GM23338 (cell line): ENCODE measurements around the gene SYNGR3. TPM values are rescaled to one million over a fixed set of nuclear protein-coding genes. Genes with fewer than 3 reads are reported as not detected.

Source experiments
- ATAC-seq: fragments of 200-7000 bp; cut with Tn5 transposase; 3 replicates; pipeline ENCODE4 v1.9.1; 2020
- DNase-seq: peaks from one replicate; pipeline ENCODE4 v3.0.0-alpha.2; 2015; ENCODE audit warnings: low spot score
- H2AFZ ChIP-seq: fragments of 200-600 bp; sonication (generic); 2 replicates; pipeline ENCODE4 v1.8.0; 2016; ENCODE audit warnings: antibody characterized with exemption, mild to moderate bottlenecking, moderate library complexity
- H3F3A ChIP-seq: fragments of 200-600 bp; sonication (generic); replicated peaks from 2 replicates; pipeline ENCODE4 v1.8.0; 2017; ENCODE audit warnings: antibody characterized with exemption, mixed run types, low read depth
- H3K27ac ChIP-seq: fragments of 200-600 bp; sonication (generic); 2 replicates; pipeline ENCODE4 v1.6.1; 2016; ENCODE audit warnings: low read depth
- H3K27me3 ChIP-seq: fragments of 200-600 bp; sonication (generic); 2 replicates; pipeline ENCODE4 v1.8.0; 2016; ENCODE audit warnings: mild to moderate bottlenecking, mixed run types, moderate library complexity; ENCODE audit not compliant: insufficient read depth
- H3K36me3 ChIP-seq: fragments of 200-600 bp; sonication (generic); 2 replicates; pipeline ENCODE4 v1.8.0; 2016; ENCODE audit warnings: mild to moderate bottlenecking; ENCODE audit not compliant: insufficient read depth
- H3K4me1 ChIP-seq: fragments of 200-600 bp; sonication (generic); 2 replicates; pipeline ENCODE4 v1.8.0; 2016; ENCODE audit warnings: mild to moderate bottlenecking, moderate library complexity; ENCODE audit not compliant: insufficient read depth
- H3K4me2 ChIP-seq: fragments of 200-600 bp; sonication (generic); 2 replicates; pipeline ENCODE4 v1.7.1; 2017; ENCODE audit warnings: mixed run types
- H3K4me3 ChIP-seq: fragments of 200-600 bp; sonication (generic); 2 replicates; pipeline ENCODE4 v1.6.1; 2016; ENCODE audit warnings: mixed run types
- H3K79me2 ChIP-seq: fragments of 200-600 bp; sonication (generic); replicated peaks from 2 replicates; pipeline ENCODE4 v1.8.0; 2017; ENCODE audit warnings: mild to moderate bottlenecking; ENCODE audit not compliant: insufficient read depth
- H3K9me2 ChIP-seq: fragments of 200-600 bp; sonication (generic); 2 replicates; pipeline ENCODE4 v1.8.0; 2017; ENCODE audit not compliant: insufficient read depth
- H4K20me1 ChIP-seq: fragments of 200-600 bp; sonication (generic); replicated peaks from 2 replicates; pipeline ENCODE4 v1.8.0; 2017; ENCODE audit warnings: mild to moderate bottlenecking; ENCODE audit not compliant: insufficient read depth
- H3K27ac Mint-ChIP-seq: 2 replicates; pipeline ENCODE4 v1.8.0; 2020; ENCODE audit warnings: inconsistent platforms, mild to moderate bottlenecking, moderate library complexity, mixed read lengths
- H3K27me3 Mint-ChIP-seq: 3 replicates; pipeline ENCODE4 v1.8.0; 2022; ENCODE audit warnings: low read depth, mild to moderate bottlenecking, moderate library complexity, mixed read lengths, inconsistent platforms; ENCODE audit not compliant: insufficient read depth, poor library complexity
- H3K36me3 Mint-ChIP-seq: 3 replicates; pipeline ENCODE4 v1.8.0; 2021; ENCODE audit warnings: low read depth, mild to moderate bottlenecking, inconsistent platforms, moderate library complexity, mixed read lengths
- H3K4me1 Mint-ChIP-seq: 3 replicates; pipeline ENCODE4 v1.8.0; 2020; ENCODE audit warnings: mild to moderate bottlenecking, inconsistent platforms, mixed read lengths
- H3K4me3 Mint-ChIP-seq: 3 replicates; pipeline ENCODE4 v1.8.0; 2021; ENCODE audit warnings: moderate library complexity, mild to moderate bottlenecking, inconsistent platforms, mixed read lengths
- H3K9me3 Mint-ChIP-seq: 3 replicates; pipeline ENCODE4 v1.8.0; 2020; ENCODE audit warnings: moderate library complexity, mild to moderate bottlenecking, inconsistent platforms, mixed read lengths
- CREB1 ChIP-seq: fragments of 250-450 bp; sonication (Bioruptor Pico); IDR thresholded peaks from 2 replicates; pipeline ENCODE4 v1.5.0; 2020; ENCODE audit warnings: low read depth, mild to moderate bottlenecking, moderate library complexity
- EZH2 ChIP-seq: fragments of 200-600 bp; sonication (generic); IDR thresholded peaks from one replicate; pipeline ENCODE4 v1.8.0; 2017; ENCODE audit warnings: antibody characterized with exemption, mild to moderate bottlenecking, low read depth; ENCODE audit not compliant: unreplicated experiment
- EZH2phosphoT487 ChIP-seq: fragments of 200-600 bp; sonication (generic); IDR thresholded peaks from one replicate; pipeline ENCODE4 v1.8.1; 2018; ENCODE audit warnings: antibody characterized with exemption; ENCODE audit not compliant: unreplicated experiment
- JUNB ChIP-seq: IDR thresholded peaks from one replicate; pipeline ENCODE4 v1.6.1; 2016; ENCODE audit warnings: antibody characterized with exemption; ENCODE audit not compliant: unreplicated experiment
- NANOG ChIP-seq: IDR thresholded peaks from 2 replicates; pipeline ENCODE4 v1.6.1; 2016; ENCODE audit warnings: antibody characterized with exemption, borderline replicate concordance
- POLR2AphosphoS5 ChIP-seq: IDR thresholded peaks from 2 replicates; pipeline ENCODE4 v1.6.1; 2016; ENCODE audit warnings: antibody characterized with exemption, low read depth
- REST ChIP-seq: IDR thresholded peaks from one replicate; pipeline ENCODE4 v1.6.1; 2018; ENCODE audit warnings: antibody characterized with exemption; ENCODE audit not compliant: unreplicated experiment
- STAT1 ChIP-seq: IDR thresholded peaks from one replicate; pipeline ENCODE4 v1.6.1; 2016; ENCODE audit warnings: antibody characterized with exemption; ENCODE audit not compliant: unreplicated experiment
- ZNF114 ChIP-seq: fragments of 250-450 bp; sonication (Bioruptor Pico); IDR thresholded peaks from 2 replicates; pipeline ENCODE4 v1.5.0; 2020; ENCODE audit warnings: mild to moderate bottlenecking, moderate library complexity
- ZNF331 ChIP-seq: fragments of 250-450 bp; sonication (Bioruptor Pico); IDR thresholded peaks from 2 replicates; pipeline ENCODE4 v1.5.0; 2020; ENCODE audit warnings: low read depth, mild to moderate bottlenecking, moderate library complexity
- polyA plus RNA-seq: library from polyadenylated mRNA; unstranded; fragments of >200 nt; fragmentation: Nextera tagmentation; extraction: Ambion mirVana; gene quantifications from 2 replicates; pipeline ENCODE4 v1.2.1, GENCODE V29; 2016
- total RNA-seq: library from RNA; depleted of rRNA; stranded (reverse); fragments of >200 nt; shearing (Covaris generic); gene quantifications from 2 replicates; pipeline ENCODE4 v1.2.3, GENCODE V29; 2014
- TF ChIP-seq, protein P1 (sequence below), 2 experiments: fragments of 200-600 bp in 1 of 2; sonication (generic) in 1 of 2; conservative IDR thresholded peaks; 2 replicates each; pipeline versions ENCODE4 v1.5.1 to v1.6.1; 2016 to 2017; ENCODE audit warnings: antibody characterized with exemption in 2 of 2, low read depth in 2 of 2, mild to moderate bottlenecking in 2 of 2, moderate library complexity in 1 of 2
- TF ChIP-seq, protein P2 (sequence below): fragments of 250-450 bp; sonication (Bioruptor Pico); IDR thresholded peaks from 2 replicates; pipeline ENCODE4 v1.5.0; 2020; ENCODE audit warnings: mild to moderate bottlenecking, moderate library complexity

Gene SYNGR3
- total and polyA plus RNA-seq, 2 experiments from 2014 or later, result 45.4 to 77.7 TPM

DNA sequence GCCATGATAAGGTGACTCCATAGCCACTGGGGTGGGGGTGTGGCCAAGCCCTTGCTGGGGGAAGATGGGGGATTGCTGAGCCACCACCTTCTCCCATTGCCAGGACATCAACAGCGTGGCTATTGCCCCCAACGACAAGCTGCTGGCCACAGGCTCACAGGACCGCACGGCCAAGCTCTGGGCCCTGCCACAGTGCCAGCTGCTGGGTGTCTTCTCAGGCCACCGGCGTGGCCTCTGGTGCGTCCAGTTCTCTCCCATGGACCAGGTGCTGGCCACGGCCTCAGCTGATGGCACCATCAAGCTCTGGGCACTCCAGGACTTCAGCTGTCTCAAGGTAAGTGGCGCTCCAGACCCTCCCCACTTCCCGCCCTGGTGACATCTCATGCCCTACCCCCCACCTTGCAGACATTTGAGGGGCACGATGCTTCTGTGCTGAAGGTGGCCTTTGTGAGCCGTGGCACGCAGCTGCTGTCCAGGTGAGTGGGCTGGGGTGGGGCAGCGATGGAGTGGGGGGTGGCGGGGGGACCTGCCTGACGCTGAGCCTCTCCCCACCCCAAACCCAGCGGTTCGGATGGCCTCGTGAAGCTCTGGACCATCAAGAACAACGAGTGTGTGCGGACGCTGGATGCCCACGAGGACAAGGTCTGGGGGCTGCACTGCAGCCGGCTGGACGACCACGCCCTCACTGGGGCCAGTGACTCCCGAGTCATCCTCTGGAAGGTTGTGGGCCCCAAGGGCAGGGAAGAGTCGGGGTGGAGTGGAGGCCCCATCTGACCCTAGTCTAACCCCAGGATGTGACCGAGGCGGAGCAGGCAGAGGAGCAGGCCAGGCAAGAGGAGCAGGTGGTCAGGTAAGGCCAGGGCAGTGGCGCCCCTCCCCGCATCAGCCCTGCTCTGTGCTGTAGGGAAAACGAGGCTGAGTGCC is 12.6 kb upstream of the SYNGR3 start (continued):
- TF ChIP-seq REST (no peak), EZH2 (no peak), STAT1 (no peak), EZH2phosphoT487 (no peak), NANOG (no peak)
- TF ChIP-seq, protein P1, sequence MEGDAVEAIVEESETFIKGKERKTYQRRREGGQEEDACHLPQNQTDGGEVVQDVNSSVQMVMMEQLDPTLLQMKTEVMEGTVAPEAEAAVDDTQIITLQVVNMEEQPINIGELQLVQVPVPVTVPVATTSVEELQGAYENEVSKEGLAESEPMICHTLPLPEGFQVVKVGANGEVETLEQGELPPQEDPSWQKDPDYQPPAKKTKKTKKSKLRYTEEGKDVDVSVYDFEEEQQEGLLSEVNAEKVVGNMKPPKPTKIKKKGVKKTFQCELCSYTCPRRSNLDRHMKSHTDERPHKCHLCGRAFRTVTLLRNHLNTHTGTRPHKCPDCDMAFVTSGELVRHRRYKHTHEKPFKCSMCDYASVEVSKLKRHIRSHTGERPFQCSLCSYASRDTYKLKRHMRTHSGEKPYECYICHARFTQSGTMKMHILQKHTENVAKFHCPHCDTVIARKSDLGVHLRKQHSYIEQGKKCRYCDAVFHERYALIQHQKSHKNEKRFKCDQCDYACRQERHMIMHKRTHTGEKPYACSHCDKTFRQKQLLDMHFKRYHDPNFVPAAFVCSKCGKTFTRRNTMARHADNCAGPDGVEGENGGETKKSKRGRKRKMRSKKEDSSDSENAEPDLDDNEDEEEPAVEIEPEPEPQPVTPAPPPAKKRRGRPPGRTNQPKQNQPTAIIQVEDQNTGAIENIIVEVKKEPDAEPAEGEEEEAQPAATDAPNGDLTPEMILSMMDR (conservative IDR thresholded peaks at IDR 0.05; ENCODE audit: low read depth in 2 of 2), result no peak

DNA sequence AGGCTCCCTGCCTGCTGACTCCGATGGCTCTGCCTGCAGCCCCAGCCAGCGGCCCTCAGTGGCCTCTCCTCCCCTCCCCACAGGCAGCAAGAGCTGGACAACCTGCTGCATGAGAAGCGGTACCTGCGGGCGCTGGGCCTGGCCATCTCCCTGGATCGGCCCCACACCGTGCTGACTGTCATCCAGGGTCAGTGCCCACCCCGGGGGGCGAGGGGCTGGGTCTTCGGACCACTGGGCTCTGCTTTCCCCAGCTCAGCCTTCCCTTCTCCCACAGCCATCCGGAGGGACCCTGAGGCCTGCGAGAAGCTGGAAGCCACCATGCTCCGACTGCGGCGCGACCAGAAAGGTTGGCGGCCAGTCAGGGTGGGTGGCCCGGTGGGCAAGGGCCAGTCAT is 11.9 kb upstream of the SYNGR3 start:
- ATAC-seq, result no peak
- TF ChIP-seq POLR2AphosphoS5, result no peak
- no peak for TF ChIP-seq ZNF114 (CRISPR knock-in tag)
- TF ChIP-seq, protein P2, sequence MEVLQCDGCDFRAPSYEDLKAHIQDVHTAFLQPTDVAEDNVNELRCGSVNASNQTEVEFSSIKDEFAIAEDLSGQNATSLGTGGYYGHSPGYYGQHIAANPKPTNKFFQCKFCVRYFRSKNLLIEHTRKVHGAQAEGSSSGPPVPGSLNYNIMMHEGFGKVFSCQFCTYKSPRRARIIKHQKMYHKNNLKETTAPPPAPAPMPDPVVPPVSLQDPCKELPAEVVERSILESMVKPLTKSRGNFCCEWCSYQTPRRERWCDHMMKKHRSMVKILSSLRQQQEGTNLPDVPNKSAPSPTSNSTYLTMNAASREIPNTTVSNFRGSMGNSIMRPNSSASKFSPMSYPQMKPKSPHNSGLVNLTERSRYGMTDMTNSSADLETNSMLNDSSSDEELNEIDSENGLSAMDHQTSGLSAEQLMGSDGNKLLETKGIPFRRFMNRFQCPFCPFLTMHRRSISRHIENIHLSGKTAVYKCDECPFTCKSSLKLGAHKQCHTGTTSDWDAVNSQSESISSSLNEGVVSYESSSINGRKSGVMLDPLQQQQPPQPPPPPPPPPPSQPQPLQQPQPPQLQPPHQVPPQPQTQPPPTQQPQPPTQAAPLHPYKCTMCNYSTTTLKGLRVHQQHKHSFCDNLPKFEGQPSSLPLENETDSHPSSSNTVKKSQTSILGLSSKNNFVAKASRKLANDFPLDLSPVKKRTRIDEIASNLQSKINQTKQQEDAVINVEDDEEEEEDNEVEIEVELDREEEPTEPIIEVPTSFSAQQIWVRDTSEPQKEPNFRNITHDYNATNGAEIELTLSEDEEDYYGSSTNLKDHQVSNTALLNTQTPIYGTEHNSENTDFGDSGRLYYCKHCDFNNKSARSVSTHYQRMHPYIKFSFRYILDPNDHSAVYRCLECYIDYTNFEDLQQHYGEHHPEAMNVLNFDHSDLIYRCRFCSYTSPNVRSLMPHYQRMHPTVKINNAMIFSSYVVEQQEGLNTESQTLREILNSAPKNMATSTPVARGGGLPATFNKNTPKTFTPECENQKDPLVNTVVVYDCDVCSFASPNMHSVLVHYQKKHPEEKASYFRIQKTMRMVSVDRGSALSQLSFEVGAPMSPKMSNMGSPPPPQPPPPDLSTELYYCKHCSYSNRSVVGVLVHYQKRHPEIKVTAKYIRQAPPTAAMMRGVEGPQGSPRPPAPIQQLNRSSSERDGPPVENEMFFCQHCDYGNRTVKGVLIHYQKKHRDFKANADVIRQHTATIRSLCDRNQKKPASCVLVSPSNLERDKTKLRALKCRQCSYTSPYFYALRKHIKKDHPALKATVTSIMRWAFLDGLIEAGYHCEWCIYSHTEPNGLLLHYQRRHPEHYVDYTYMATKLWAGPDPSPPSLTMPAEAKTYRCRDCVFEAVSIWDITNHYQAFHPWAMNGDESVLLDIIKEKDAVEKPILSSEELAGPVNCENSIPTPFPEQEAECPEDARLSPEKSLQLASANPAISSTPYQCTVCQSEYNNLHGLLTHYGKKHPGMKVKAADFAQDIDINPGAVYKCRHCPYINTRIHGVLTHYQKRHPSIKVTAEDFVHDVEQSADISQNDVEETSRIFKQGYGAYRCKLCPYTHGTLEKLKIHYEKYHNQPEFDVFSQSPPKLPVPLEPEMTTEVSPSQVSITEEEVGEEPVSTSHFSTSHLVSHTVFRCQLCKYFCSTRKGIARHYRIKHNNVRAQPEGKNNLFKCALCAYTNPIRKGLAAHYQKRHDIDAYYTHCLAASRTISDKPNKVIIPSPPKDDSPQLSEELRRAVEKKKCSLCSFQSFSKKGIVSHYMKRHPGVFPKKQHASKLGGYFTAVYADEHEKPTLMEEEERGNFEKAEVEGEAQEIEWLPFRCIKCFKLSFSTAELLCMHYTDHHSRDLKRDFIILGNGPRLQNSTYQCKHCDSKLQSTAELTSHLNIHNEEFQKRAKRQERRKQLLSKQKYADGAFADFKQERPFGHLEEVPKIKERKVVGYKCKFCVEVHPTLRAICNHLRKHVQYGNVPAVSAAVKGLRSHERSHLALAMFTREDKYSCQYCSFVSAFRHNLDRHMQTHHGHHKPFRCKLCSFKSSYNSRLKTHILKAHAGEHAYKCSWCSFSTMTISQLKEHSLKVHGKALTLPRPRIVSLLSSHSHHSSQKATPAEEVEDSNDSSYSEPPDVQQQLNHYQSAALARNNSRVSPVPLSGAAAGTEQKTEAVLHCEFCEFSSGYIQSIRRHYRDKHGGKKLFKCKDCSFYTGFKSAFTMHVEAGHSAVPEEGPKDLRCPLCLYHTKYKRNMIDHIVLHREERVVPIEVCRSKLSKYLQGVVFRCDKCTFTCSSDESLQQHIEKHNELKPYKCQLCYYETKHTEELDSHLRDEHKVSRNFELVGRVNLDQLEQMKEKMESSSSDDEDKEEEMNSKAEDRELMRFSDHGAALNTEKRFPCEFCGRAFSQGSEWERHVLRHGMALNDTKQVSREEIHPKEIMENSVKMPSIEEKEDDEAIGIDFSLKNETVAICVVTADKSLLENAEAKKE (CRISPR knock-in tag), result no peak
- TF ChIP-seq ZNF331 (CRISPR knock-in tag), result no peak
- no peak for TF ChIP-seq CREB1 (CRISPR knock-in tag)
- TF ChIP-seq STAT1, result no peak
- TF ChIP-seq NANOG, result no peak
- TF ChIP-seq JUNB, result no peak
- no peak for TF ChIP-seq EZH2phosphoT487

More for the DNA sequence above, 11.9 kb upstream of the SYNGR3 start:
- Mint-ChIP-seq H3K4me1 (peaks cover 17% of the 10 kb centered on the region), H3K9me3 (no peaks in the 10 kb centered on the region), H3K4me3 (no peak overlapping the region), H3K27me3 (peaks cover 37% of the 10 kb centered on the region), H3K36me3 (peaks cover 12% of the 10 kb centered on the region), H3K27ac (no peak overlapping the region)
- no peak overlapping the region for H3K4me2 ChIP-seq
- H3K79me2 ChIP-seq, result peaks cover 9% of the 10 kb centered on the region
- H3K9me2 ChIP-seq, result no peaks in the 10 kb centered on the region
- H3K27me3 ChIP-seq, result peaks cover 32% of the 10 kb centered on the region
- H3K4me1 ChIP-seq, result peaks cover 18% of the 10 kb centered on the region
- no peak overlapping the region for H3K4me3 ChIP-seq
- no peak overlapping the region for H3K27ac ChIP-seq
- H4K20me1 ChIP-seq, result no peaks in the 10 kb centered on the region; the same call in none of the 2 replicates
- H2AFZ ChIP-seq, result no peak overlapping the region
- H3K36me3 ChIP-seq, result no peaks in the 10 kb centered on the region
- no peak for DNase-seq
- peaks cover 18% of the 10 kb centered on the region for H3F3A ChIP-seq
